HG03432 (cell line): Measurements from ENCODE around the gene RASAL1.
"Not testable (repeated sequence)": the region's sequence is repeated elsewhere in the genome, so short reads cannot be mapped to it uniquely, and the experiment has no call there.

ENCODE experiments used
- ATAC-seq: cut with Tn5 transposase; IDR thresholded peaks from one replicate; pipeline ENCODE4 v1.9.1; 2021; ENCODE audit warnings: mild to moderate bottlenecking, moderate library complexity; ENCODE audit not compliant: unreplicated experiment

The RASAL1 gene

DNA sequence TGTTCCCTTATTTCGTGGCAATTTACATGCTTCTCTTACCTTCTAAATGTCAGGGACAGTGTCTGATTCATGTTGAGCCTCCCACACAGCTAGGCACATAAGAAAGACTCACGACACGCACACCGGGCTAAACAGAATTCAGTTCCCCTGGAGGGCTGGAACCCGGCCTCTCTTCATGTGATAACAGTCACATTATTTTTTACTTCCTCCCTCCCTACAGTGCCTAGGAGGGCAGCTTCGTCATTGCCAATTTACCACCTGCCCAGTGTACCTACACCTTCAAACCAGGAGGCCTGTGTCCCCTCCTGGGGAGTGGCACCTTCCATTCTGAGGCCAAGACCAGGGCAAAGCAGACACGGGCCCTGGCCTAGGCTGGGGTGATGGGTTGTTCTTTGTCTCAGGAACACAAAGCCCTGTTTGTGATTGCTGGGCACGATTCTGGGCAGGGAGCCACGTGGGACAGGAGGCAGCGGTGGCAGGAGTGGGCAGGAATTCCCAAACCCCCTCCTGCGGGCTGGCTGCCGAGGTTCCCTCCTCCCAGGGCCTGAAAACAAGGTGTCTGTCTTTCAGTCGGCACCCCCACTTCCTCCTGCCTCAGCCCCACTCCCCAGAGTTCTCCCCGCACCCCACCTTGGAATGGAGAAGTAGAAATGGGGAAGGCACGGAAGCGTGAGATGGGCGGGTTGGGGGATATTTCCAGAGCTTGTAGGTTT, 6.8 kb upstream of the RASAL1 start:
- no peak for ATAC-seq

DNA sequence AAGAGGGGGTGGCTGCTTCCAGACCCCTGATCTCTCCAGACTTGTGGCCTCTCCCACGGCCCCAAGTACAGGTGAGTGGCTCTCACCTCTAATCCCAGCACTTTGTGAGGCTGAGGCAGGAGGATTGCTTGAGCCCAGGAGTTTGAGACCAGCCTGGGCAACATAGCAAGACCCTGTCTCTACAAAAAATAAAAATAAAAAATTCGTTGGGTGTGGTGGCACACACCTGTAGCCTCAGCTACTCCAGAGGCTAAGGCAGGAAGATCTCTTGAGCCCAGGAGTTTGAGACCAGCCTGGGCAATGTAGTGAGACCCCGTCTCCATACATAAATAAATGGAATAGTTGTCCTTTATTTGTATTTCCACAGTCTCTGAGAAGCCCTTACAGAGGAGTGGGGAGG, 6.2 kb upstream of the RASAL1 start:
- ATAC-seq = not testable (repeated sequence)

DNA sequence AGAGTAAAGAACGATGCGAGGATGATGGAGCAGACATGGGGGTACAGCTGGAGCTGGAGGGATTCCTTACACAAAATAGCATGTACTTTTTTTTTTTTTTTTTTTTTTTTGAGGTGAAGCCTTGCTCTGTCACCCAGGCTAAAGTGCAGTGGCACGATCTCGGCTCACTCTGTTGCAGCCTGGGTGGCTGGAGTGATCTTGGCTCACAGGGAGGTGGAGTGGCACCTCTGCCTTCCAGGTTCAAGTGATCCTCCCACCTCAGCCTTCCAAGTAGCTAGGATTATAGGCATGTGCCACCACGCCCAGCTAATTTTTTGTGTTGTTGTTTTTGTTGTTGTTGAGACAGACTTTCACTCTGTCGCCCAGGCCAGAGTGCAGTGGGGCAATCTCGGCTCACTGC, 5.1 kb upstream of the RASAL1 start:
- ATAC-seq = no peak

DNA sequence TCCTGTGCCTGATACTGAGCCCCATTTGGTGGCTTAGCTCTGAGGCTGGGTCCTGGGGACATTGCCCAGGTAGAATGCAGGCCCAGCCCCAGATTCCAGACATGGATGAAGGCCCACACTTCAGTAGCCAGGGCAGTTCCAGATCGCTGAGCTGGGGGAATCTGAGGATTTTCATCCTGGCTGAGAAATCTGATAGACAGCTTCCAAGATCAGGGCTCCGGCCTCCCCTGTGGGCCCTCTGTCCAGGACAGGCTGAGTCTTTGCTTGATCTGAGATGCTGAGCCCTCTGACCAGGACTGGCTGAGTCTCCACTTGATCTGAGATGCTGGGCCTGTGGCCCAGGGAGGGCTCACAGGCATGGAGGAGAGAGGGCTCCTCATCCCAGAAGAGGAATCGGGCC, 3.3 kb upstream of the RASAL1 start:
- ATAC-seq = no peak

DNA sequence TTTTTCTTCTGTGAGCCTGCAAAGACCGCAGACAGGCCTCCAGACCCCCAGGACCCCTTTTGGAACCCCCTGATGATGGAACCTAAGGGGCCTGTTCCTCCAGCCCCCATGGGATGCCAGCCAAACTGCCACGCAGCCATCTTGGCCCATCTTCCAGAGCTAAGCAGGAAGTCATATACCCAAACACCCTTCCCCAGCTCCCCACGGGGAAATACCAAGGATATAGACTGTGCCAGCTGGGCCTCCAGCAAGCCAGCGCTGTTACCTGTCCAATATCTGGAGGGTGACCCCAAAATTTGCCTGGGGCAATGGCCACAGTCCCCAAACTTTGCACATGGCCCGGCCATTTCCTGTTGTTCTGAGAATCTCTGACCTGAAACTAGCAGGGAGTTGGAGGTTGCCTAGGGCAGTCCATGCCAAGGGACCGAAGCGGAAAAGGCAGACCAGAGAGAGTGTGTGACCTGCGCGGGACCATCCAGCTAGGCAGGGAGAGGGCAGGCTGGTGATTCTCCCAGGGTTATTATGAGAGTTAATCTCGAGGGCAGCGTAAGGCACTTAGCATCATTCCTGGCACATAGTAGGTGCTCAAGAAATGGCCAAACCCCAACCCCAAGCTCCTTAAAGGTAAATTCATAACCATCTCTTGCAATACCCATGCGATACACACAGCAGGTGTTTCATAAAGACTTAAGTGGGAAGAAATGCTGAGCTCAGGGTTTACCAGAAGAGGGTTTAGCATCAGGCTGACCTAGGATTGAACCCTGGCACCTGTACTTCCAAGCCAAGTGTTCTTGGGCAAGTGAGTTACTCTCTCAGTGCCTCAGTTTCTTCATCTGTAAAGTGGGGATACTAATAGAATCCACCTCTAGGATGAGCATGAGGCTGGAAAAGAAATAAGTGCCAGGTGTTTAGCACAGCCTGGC, 2.6 kb upstream of the RASAL1 start:
- ATAC-seq = no peak

DNA sequence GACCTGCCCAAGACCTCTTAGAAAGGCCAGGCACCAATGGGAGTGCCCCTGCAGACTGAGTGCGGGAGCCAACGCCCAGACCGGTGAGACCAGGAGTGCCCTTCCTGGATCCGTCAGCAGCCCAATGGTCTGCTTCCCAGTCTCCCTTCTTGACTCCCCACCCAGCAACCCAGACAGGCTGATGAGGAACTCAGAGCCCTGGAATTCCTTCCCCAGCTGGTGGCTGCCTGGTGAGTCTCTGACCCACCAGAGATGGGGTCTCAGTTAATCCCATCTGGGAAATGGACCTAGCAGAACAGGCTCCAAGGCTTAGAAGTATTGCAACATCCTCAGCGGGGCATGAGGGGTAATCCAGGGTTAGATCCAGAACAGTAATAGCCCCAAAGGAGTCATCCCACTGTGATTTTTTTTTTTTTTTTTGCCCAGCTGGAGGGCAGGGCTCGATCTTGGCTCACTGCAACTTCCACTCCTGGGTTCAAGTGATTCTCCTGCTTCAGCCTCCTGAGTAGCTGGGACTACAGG, 1.5 kb upstream of the RASAL1 start:
- no peak for ATAC-seq

DNA sequence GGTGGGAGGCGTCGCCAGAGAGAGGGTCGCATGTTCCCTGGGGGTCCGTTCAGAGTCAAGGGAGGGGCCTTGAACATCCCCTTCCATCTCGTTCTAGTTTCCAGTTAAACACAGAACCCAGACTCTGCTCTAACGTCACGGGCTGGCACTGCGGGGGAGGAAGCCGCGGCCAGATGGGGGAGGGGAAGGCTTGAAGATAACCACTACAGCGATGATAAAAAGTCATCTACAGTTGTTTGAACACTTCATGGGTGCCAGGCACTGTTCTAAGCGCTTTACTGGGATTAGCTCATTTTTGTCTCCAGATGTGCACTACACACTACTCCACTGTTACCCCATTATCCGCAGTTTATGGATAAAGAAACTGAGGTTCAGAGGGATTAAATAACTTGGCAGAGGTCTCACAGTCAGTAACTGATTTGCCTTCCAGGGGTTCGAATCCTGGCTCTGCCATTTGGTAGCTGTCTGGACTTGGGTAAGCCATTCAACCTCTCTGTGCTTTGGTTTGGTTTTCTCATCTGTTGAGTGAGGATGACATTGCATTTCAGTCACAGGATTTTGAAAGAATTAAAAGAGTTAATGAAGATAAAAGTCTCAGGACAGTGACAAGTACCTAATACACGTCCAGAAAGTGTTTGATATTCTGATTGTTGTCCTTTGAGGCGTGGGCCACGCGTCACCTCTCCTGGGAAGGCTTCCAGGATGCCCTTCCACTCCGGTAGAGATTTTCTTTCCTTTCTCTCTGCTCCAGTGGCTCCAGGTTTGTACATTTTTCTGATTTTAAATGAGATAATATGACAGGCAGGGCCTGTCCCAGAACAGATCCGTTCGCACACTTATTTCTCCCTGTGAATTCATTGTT, 798 bp upstream of the RASAL1 start:
- no peak for ATAC-seq

DNA sequence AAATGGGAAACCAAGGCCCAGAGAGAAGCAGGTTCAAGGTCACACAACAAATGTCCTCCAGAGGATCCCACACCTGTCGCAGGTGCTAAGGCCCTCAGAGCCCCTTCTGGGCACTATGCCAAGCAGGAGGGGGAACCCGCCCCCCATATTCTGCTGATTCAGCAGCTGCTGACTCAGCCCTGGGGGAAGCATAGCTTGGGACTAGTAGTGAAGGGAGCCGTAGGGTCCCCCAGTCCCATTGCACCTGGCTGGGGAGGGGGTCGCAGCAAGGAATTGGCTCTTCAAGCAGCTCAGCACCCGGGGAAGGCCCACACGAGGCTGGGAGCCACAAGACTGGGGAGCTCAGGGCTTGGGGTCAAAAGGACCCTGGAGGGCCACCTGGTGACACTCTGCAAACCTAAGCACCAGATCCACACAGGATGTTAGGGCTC, 1.0 kb downstream of the RASAL1 start:
- no peak for ATAC-seq

DNA sequence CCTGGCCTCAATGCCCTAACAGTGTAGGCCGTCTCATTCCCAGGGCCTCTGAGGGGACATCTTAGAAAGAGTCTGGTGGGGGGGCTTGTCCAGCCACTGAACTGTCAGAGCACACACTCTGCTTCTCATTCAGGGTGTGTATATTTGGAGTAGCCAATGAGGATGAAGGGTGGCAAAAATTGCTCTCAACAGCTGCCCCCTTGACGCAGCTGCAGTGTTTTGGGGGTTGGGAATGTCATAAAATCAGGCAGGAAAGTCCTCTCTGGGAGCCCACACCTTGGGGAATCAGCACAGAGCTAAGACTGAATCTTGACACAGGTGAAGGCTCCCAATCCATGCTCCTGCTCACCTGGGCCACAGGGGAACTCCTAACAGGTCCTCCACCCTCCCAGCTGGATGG, 1.5 kb downstream of the RASAL1 start:
- ATAC-seq = no peak

DNA sequence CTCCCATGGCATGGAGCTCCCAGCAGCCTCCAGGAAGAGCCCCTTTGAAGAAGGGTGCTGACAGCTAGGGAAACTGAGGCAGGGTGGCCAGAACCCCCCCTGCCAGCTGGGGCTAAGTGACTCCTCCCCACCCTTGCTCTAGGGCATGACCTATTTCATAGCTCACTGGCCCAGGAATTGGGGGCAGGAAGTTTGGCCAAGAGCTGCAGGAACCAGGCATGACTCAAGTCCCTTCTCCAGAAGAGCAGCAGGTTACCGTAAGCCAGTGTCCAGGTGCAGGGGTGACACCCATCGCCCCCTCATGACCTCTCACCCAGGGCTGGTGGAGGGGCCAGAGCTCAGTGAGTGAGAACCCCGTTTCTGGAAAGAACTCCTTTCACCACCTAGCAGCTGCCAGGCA, 1.9 kb downstream of the RASAL1 start:
- no peak for ATAC-seq

DNA sequence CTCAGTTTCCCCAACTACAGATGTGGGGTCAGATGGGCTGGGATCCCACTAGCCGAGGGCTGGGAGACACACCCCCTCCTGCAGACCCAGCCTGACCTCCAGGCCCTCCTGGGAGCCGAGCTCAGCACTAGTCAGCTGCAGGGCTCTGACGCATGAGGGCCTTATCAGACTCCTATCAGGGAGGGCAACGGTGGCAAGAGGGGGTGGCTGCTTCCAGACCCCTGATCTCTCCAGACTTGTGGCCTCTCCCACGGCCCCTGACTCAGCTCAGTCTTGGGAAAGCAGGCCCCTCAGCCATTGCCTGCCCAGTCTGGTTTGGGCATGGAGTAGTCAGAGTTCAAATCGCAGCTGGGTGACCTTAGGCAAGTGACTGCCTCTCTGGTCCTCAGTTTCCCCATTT, 2.5 kb downstream of the RASAL1 start:
- no peak for ATAC-seq

DNA sequence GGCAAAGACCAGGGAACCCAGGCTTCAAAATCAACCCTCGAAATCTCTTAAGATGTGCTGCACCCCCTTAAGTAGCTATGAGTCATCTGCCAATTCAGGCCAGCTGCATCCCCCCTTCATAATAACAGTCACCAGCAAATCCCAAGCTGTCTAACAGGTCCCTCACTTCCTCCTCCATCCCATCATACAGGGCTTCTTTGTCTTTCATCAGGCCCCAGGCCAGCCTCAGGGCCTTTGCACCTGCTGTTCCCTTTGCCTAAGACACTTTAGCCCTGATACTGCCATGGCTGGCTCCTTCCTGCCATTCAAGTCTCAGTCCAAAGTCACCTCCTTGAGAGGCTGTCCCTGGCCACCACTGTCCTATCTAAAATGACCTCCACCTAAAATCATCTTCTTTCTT, 4.0 kb downstream of the RASAL1 start:
- no peak for ATAC-seq

DNA sequence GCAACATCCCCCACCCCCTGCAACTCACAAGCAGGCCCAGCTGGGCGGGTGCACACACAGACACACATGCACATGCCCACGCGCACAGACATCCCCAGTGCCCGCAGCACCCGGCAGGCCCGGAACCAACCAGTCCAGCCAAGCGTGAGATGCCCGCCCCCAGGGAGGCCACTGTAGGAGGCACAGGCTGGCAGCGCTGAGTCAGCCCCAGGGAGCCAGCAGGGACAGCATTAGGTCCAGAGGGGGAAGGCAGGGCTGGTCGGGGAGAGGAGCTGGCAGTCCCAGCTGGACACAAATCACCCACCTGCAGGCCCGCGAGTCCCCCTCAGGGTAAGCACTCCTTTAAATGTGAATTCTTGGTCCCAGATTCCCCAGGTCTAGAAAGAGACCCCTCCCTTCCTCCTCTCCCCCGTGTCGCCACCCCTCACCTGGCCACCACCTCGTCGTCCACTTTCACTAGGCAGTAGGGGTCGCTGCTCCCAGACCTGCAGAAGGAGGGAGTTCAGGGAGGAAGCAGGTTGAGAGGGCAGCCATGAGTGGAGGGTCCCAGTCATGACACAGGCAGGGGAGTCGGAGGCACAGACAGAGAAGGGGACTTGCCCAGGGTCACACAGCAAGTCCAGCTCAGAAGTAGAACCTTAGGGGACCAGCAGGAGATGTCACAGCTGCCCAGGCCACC, 5.0 kb downstream of the RASAL1 start:
- ATAC-seq = peak; percentile 40

DNA sequence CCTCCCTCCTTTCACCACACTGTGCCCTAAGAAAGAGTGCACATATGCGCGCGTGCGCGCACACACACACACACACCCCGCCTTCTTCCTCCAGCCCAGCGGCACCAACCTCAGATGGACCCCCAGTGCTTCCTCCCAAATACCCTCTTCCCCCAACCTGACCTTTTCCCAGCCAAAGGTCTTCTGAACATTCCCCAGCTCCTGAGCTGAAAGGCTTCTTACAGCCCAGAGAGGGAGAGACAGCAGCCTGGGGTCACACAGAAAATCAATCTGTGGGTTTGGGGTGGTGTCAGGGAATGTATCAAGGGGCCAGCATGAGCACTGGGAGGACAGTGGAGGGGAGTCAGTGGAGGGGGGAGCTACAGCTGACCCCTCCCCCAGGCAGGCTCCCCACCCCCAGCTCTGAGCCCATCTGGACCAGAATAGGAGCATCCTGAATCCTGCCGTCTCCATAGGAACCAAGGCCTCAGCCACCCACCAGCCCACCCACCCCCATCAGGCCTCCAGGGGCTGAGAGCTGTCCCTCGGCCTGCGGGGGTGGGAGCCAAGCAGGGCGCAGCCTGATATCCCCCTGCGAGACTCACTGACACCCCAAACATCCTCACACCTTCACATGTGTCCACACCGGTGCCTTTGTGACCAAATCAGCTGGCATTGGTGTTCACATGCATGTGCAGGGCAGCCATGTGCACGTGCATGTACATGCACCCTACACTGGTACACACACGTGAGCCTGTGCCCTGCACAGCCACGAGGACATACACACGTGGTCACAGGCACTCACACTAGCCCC, 5.7 kb downstream of the RASAL1 start:
- no peak for ATAC-seq

DNA sequence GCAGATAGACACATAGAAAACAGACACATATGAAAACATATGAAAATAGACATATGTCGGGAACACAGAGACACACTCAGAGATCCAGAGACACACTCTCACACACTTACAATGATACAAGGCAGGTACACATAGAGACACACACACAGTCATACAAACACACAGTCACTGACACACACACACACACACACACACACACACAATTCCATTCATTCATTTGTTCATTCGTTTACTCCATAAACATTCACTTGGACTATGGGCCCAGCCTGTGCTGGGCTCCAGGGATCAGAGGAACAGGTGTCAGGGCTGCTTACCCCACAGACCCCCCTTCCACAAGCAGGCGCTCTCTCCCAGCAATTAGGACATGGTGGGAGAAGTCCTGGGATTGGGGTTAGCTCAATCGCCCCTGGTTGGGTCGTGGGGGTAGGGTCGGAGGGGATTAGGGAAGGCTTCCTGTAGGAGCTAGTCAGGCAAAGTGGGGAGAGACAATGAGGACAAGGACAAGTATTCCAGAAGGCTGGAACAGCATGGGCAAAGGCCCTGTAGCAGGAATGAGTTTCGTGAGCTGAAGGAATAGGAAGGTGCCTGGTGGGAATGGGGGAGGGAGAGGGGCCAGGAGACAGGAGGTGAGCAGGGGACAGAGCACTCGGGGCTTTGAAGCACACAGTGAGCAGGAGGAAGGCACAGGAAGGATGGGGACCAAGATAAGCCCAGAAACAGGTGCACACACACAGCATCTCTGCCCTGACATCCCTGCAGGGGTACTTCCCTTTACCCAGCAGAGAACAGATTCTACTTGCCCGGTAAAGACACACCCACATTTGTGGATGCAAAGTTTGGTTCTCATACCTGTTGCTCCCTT, 6.5 kb downstream of the RASAL1 start:
- ATAC-seq = no peak

DNA sequence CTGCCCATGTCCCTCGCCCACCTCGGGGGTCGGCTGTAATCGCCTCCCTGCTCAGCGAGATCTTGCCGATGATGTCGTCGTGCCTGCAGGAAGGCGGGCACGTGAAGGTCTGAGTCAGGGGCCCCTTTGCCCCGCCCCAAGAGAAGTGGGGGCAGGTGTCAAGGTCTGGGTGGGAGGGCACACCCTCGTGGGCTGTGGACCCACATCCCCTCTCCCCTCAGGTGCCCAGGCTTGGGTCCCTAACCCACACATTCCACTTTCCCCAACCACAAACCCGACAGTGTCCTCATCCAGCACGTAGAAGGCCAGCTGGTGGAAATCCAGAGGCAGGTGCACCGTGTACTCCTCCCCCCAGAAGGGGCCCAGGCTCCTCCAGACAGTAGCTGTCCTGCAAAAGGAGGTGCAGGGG, 7.8 kb downstream of the RASAL1 start:
- ATAC-seq = no peak

DNA sequence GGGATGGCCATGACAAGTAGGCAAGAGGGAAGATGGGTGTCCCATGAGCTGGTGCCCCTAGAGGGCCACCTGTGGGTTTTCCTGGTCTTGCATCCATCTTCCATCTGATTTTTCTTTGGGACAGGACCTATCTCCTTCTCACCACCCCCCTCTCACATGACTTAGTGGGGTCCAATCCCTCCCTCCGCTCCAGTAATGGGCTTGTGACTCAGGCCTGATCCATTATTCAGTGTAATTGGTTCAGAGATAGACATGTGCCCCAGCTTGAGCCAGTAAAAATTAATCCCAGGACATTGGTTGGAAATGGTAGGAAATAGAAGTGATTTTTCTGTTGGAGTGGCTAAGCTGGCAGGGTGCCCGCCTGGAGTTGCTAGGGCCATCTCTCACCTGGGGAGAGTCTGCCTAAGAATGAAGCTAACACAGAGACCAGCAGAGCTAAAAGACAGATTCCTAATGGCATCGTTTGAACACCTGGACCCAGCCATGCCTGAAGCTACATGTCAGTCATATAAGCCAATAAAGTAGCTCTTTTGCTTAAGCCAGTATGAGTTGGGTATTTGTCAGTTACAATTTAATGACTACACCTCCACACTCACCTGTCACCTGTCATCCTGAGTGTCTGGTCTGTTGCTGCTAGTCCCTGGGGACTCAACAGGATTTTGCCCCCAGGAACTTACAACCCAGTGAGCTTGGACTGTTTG, 14.7 kb downstream of the RASAL1 start:
- ATAC-seq = no peak

DNA sequence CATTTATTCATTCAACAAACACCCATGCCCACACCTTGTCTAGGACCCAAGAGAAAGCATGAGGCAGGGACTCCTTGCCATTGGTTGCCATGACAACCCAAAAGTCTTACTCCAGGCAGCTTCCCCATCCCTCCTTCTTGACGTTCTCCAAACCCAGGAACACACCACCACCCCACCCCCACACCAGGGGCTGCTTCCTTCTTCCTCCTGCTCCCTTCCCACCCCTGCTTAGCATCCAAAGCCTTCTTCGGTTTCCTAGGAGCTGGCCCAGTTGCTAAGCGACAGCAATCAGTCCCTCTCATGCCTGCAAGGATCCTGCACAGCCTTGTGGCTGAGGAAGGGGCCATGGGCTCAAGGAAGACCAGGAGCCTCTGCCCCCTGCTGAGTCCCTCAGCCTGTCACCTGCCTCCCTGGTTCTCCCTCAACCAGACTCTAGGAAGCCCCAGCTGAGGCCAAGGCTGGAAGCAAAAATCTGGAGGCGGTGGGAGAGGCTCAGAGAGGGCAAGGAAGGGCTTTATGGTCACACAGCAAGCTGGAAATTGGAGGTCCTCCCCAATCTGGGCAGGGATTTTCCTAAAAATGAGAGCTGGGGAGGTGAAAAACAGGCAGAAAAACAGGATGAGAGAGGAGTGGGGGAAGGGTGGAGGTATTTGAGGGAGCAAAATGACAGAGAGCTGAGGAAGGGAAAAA, 15.4 kb downstream of the RASAL1 start:
- ATAC-seq = no peak
